Vagina (tissue), 2 donors: ENCODE results near the gene LRRC7.

ENCODE experiments used
- POLR2A ChIP-seq, 2 donors: fragments of 450-650 bp; IDR thresholded peaks; one replicate each; pipeline ENCODE4 v1.6.1; 2017; ENCODE audit warnings: antibody characterized with exemption in 2 of 2, mild to moderate bottlenecking in 2 of 2, moderate library complexity in 2 of 2
- POLR2AphosphoS5 ChIP-seq, 2 donors: sonication (generic); formaldehyde crosslinking; IDR thresholded peaks; one replicate each; pipeline ENCODE4 v1.9.0; 2017; ENCODE audit warnings: antibody characterized with exemption in 2 of 2, mild to moderate bottlenecking in 2 of 2, low read depth in 1 of 2; ENCODE audit not compliant: insufficient read depth in 1 of 2
- TF ChIP-seq, protein P1 (sequence below), 3 experiments: fragments of 450-650 bp in 2 of 3; fragments of 200-600 bp in 1 of 3; sonication (generic) in 1 of 3; IDR thresholded peaks; one replicate each; pipeline ENCODE4 v1.5.1; 2017 to 2019; ENCODE audit warnings: antibody characterized with exemption in 3 of 3, mild to moderate bottlenecking in 2 of 3, moderate library complexity in 2 of 3

DNA sequence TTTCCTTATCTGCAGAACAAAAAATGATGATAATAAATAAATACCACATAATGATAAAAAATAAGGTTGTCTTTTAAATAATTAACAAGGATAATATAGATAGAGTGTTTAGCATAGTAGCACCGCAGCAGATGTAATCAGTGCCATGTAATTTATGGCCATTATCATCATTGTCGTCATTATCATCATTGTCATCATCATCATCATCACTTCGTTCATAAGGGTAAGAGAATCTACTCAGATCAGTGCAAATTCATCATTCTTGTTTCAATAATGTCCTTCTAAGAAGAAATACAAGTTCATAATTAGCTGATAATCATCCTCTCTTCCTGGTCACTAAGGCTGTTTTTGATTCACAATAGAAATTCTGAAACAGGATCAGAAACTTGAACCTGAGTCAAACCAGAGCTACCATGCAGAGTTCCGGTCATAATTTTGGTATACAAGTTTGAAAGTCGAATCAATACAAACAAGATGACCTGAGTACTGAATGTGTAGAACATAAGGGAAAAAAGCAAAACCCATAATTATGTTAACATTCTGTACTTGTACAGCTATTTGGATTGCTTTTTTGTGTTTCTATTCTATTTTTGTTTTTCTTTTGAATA, 465.6 kb downstream of the LRRC7 start:
- TF ChIP-seq, protein P1, sequence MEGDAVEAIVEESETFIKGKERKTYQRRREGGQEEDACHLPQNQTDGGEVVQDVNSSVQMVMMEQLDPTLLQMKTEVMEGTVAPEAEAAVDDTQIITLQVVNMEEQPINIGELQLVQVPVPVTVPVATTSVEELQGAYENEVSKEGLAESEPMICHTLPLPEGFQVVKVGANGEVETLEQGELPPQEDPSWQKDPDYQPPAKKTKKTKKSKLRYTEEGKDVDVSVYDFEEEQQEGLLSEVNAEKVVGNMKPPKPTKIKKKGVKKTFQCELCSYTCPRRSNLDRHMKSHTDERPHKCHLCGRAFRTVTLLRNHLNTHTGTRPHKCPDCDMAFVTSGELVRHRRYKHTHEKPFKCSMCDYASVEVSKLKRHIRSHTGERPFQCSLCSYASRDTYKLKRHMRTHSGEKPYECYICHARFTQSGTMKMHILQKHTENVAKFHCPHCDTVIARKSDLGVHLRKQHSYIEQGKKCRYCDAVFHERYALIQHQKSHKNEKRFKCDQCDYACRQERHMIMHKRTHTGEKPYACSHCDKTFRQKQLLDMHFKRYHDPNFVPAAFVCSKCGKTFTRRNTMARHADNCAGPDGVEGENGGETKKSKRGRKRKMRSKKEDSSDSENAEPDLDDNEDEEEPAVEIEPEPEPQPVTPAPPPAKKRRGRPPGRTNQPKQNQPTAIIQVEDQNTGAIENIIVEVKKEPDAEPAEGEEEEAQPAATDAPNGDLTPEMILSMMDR (IDR thresholded peaks at IDR 0.05), result no peak
- TF ChIP-seq POLR2A (IDR thresholded peaks at IDR 0.05) (no peak), POLR2AphosphoS5 (IDR thresholded peaks at IDR 0.05; ENCODE audit: insufficient read depth in 1 of 2, low read depth in 1 of 2) (no peak)
